HG03139 (cell line): ENCODE results near the gene TMEM132D.
"Not testable (repeated sequence)": the region's sequence is repeated elsewhere in the genome, so short reads cannot be mapped to it uniquely, and the experiment has no call there.

Source experiments
- ATAC-seq: cut with Tn5 transposase; IDR thresholded peaks from one replicate; pipeline ENCODE4 v1.9.1; 2021; ENCODE audit not compliant: unreplicated experiment

TMEM132D gene

GRCh38 chr12:129549656-129550055 lies 354.2 kb downstream of the TMEM132D start:
- no peak for ATAC-seq

DNA sequence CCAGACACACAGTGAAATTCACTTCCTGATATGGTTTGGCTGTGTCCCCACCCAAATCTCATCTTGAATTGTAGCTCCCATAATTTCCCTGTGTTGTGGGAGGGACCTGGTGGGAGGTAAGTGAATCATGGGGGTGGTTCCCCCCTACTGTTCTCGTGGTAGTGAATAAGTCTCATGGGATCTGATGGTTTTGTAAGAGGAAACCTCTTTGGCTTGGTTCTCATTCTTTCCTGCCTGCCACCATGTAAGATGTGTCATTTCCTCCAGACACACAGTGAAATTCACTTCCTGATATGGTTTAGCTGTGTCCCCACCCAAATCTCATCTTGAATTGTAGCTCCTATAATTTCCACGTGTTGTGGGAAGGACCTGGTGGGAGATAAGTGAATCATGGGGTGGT lies 354.8 kb downstream of the TMEM132D start:
- ATAC-seq: not testable (repeated sequence)

GRCh38 chr12:129544716-129545115 lies 359.1 kb downstream of the TMEM132D start:
- no peak for ATAC-seq

- no peak for ATAC-seq
Measured at GRCh38 chr12:129540954-129541353, 362.9 kb downstream of the TMEM132D start.

DNA sequence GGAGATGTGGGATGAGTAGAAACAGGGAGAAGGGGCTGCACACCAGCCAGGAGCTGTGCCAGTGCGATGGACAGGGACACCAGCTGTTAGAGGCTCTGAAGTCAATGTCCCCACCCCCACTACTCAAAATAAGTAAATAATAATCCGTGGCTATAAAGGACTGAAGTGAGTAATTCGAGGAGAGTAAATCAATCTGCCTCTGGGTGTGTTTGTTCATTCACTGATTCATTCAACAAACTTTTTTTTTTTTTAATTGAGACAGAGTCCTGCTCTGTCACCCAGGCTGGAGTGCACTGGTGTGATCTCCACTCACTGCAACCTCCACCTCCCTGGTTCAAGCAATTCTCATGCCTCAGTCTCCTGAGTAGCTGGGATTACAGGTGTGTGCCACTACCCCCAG lies 363.6 kb downstream of the TMEM132D start:
- no peak for ATAC-seq

- ATAC-seq: not testable (repeated sequence)
Measured at GRCh38 chr12:129538724-129539335, 365.0 kb downstream of the TMEM132D start.

- no peak for ATAC-seq
Measured at GRCh38 chr12:129538137-129538536, 365.7 kb downstream of the TMEM132D start.

DNA sequence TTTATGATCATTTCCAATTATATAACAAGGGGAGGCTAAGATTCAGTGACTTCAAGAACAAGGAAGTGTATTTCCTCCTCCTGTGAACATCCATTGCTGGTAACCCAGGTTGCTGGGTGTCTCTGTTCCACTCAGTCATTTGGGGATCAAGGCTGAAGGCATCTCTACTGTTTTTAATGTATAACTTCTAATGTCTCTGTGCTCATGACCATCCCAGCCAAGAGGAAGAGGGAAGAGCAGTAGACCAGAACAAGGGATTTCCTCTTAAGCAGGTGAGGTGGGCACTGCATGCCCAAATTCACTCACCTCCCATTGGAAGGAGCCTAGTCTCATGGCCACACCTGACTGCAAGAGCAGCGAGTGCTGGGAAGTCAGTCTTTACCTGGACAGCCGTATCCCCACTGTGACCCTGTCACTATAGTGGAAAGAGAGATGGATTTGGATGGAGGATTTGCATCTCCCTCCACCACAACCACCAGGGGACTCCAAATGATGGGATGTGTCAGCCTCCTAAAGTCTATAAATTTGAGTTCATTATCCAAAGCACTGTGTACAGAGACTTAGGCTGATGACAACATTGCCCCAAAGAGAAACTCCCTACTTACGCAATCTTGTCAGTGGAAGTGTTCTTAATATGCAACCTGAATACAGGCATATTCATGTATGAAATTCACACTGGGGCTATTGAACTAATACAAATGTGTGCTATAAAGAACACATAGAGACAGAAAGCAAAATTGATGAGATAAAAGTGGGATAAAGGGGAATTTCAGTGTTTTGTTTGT lies 368.7 kb downstream of the TMEM132D start:
- ATAC-seq: no peak

GRCh38 chr12:129532707-129533499 lies 370.9 kb downstream of the TMEM132D start:
- ATAC-seq: no peak

- no peak for ATAC-seq
Measured at GRCh38 chr12:129532082-129532481, 371.7 kb downstream of the TMEM132D start.

DNA sequence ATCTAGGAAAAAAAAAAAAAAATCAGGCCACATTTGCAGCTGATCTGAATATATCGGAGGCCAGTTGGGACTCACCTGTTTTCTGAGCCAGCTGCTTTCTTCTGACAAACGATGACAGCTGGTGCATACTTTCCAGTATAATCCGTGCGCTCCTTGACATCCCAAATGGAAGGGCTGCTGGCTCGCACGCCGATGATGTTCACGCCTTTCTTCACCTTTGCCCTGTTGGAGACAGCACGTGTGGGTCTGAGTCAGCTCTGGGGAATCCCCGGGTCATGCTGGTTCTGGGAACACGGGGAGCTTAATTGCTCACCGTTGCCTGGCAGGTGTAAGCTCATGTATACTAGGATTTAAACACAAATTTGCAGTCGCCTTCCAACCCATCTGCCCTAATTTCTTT lies 372.8 kb downstream of the TMEM132D start:
- no peak for ATAC-seq

- ATAC-seq: no peak
Measured at GRCh38 chr12:129530517-129530916, 373.3 kb downstream of the TMEM132D start.

DNA sequence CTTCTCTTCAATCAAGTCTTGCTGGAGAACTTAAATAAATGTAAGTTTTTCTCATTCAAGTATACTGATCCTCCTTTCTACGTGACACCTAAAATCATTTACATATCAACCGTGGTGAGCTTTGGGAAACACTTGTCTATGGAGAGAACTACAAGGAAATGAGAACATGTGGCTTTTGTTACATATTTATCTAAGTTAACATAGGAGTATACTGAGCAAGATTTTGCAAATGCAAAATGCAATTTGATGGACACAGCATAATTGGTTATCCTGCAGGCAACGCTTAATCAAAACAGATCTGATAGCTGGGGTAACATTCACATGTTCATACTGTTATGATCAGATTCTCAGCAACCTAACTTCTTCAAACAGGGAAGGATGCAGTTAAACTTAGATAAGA lies 376.3 kb downstream of the TMEM132D start:
- ATAC-seq: no peak

GRCh38 chr12:129523621-129524020 lies 380.2 kb downstream of the TMEM132D start:
- ATAC-seq: no peak

DNA sequence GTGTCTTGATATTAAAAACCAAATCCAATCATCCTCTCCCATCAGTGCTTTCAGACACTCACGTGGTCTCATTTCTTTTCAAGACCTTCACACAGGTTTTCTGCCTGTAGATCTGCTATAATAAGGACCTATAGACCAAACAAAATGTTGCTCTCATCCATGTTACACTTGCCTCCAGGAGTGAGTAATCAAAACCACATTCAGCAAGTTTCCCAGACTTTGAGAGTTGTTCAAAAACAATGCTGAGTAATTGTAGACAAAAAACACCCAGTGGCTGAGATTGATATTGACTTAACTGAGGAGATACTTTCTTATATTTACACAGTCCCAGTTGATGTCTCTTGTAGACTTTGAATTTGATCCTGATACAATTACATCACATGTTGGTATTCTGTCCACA lies 383.1 kb downstream of the TMEM132D start:
- ATAC-seq: no peak

DNA sequence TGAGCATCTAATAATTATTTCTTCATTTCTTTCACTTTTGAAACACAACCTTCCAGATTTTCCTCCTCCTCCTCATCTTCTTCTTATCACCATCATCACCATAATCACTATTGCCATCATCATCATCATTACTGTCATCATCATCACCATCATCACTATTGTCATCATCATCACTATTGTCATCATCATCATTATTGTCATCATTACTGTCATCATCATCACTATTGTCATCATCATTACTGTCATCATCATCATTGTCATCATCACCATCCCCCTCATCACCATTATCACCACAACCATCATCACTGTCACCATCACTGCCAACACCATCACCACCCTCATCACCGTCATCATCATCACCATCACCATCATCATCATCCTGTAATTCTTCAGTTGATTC lies 400.0 kb downstream of the TMEM132D start:
- ATAC-seq: no peak

DNA sequence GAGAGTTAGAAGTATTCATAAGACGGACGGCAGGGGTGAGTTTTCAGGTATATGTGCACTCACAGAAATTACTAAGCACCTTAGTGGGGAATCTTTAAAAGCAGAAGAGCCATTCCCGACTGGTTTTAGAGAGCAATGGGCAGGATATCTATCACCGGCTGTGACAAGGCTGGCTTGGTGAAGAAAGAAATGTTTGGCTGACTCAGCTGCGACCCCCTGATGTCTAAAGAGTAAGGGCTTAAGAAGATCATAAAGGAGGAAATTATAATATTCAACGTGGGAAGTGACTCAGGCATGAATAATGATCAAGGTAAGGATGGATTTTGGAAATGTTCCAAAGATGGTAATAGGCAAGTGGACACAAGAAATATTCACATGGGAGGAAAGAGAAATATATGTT lies 407.6 kb downstream of the TMEM132D start:
- ATAC-seq: no peak

DNA sequence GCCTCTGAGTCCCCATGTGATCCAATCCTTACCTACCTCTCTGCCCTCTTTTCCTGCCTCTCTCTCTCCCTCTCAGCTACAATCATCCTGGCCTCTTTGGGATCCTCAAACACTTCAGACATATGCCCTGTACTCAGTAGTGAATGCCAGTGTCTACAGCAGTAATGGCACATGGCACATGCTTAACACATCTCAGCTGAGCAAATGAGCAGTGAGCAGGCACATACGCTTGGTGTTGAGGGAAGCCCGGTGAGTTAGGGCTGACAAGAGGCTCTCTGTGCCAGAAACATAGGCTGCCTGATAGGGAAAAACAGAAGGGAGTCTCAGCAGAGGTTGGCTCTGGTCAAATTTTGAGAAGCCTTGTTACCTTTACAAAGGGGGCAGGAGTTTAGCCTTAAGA lies 409.1 kb downstream of the TMEM132D start:
- no peak for ATAC-seq

GRCh38 chr12:129494260-129494659 lies 409.6 kb downstream of the TMEM132D start:
- ATAC-seq: no peak

- ATAC-seq: no peak
Measured at GRCh38 chr12:129489100-129489676, 414.6 kb downstream of the TMEM132D start.

DNA sequence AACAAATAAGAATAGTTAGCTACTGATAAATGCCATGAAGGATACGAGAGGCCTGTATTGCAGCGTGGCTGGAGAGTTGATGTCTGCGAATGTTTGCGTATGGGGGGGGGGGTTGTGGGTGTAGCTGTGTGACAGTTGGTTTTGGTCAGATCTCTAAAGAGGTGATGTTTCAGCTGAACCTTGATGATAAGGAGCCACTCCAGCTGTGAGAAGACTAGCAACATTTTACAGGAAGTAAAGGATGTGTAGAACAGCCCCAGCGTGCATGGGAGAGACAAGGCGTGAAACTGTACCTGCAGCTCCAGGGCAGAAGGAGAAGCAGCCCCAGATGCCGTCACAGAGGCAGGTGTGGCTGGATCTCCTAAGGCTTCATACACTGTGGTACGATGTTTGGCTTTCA lies 416.9 kb downstream of the TMEM132D start:
- no peak for ATAC-seq
